SK-MEL-5 (cell line): Measurements from ENCODE around the gene CD2AP. TPM values are rescaled to one million over a fixed set of nuclear protein-coding genes. Genes with fewer than 3 reads are reported as not detected.

Source experiments
- small RNA-seq, 2 experiments: library from RNA; depleted of rRNA; stranded (forward); fragments of <200 nt; gene quantifications; one replicate each; pipeline ENCODE3, GENCODE V24; 2014
- total RNA-seq: library from RNA; depleted of rRNA; stranded (reverse); fragments of >200 nt; shearing (Covaris generic); gene quantifications from 2 replicates; pipeline ENCODE4 v1.2.3, GENCODE V29; 2014; rRNA removed

Gene CD2AP
- total RNA-seq, 1 experiment from 2014 or later = 26.5 TPM

Small RNAs within 50 kb of the gene (small RNA-seq; reads per million reads assigned to genes)
- 0 reads per million in 2 experiments for gene RF00019

Other genes starting within 250 kb of the CD2AP start
- gene TNFRSF21, start 167.9 kb upstream of the CD2AP start, total RNA-seq = 15.0 and 17.1 TPM in 2 replicates
- gene ADGRF4, start 220.8 kb downstream of the CD2AP start, total RNA-seq = 0.05 and 0.11 TPM in 2 replicates